Measurements from ENCODE around the gene C5orf47. TPM values are rescaled to one million over a fixed set of nuclear protein-coding genes. Genes with fewer than 3 reads are reported as not detected.

C5orf47 gene, protein sequence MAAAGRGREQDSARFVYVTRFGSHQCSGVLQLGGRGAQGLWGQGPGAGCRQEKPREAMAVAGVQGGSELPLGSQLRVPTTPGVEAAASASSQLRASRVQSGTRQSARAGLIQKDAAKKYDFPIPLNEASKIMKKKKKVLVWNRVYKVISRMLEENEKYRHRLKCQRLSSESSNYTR
- total RNA-seq: not detected

DNA sequence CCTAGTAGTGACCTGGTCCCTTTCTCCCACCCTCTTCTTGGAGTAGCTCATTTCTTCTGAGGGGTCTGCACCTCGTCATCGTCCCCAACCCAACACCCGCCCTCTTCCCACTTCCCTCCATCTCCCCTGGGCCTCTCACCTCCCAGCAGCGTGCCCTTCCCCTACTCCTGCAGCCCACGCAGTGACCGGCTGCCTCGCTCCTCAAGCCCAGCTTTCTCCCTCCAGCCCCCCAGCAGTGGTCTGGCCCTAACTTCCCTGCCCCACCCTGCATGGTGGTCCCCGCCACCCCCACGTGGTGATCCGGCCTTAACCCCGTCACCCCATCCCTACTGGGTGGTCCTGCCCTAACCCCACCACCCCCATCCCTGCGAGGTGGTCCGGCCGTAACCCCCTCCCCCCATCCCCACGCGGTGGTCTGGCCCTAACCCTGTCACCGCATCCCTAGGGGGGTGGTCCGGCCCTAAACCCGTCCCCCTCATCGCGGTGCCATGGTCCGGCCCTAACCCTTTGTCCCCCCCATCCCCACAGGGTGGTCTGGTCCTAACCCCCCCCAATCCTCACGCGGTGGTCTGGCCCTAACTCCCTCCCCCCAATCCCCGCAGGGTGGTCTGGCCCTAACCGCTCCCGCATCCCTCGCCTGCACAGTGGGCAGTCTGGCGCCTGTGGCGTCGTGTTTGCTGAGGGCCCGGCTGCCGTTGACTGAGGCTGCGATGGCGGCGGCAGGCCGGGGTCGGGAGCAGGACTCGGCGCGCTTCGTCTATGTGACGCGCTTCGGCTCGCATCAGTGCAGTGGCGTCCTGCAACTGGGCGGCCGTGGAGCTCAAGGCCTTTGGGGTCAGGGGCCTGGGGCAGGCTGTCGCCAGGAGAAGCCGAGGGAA is at the start of gene C5orf47:
C5orf47 (plus strand) TSS at position 617 of the 878 bp plus-strand sequence; CDS start at position 711, 94 bp downstream.
- H3K27ac ChIP-seq (ENCODE audit: low read depth, low read length): no peak within 1 kb of the TSS
- no peaks in the 10 kb centered on the region for H3K36me3 ChIP-seq (ENCODE audit: control insufficient read depth in 3 of 3, insufficient read depth in 3 of 3, low read length in 3 of 3)
- H3K9ac ChIP-seq (ENCODE audit: low read depth in 1 of 3, low read length in 3 of 3): no peak within 1 kb of the TSS
- H3K9me3 ChIP-seq (ENCODE audit: control insufficient read depth in 3 of 3, low read length in 3 of 3): no peaks in the 10 kb centered on the region
- H3K4me1 ChIP-seq (ENCODE audit: control insufficient read depth in 3 of 3, insufficient read depth in 3 of 3, low read length in 3 of 3): no peaks in the 10 kb centered on the region
- no peak within 1 kb of the TSS for H3K4me3 ChIP-seq (ENCODE audit: low read length in 3 of 3)
- peaks cover 0 to 4% (median 0%) of the 10 kb centered on the region in 3 donors for H3K27me3 ChIP-seq (ENCODE audit: control insufficient read depth in 3 of 3, insufficient read depth in 3 of 3, low read length in 3 of 3)

DNA sequence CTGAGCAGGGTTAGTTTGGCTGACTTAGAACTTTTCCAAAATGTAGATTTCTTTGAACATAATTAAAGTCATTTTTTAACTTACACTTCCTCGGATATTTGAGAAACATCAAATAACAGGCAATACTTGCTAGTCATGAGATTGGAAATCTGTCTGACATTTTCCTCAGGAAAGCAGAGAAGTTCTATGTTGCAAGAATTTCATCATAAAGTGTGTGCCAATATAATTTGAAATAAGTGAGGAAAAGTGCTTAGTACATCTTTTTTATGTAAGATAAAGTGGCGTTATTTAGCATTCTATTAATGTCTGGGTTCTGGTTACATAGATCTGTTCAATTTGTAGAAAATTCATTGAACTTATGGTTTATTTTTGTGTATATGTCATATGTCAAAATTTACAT is 48.7 kb upstream of the C5orf47 start:
- H3K27ac ChIP-seq (ENCODE audit: low read depth, low read length): no peak overlapping the region
- peaks cover 5 to 6% (median 5%) of the 10 kb centered on the region in 3 donors for H3K36me3 ChIP-seq (ENCODE audit: control insufficient read depth in 3 of 3, insufficient read depth in 3 of 3, low read length in 3 of 3)
- no peaks in the 10 kb centered on the region for H3K9me3 ChIP-seq (ENCODE audit: control insufficient read depth in 3 of 3, low read length in 3 of 3)
- no peaks in the 10 kb centered on the region for H3K27me3 ChIP-seq (ENCODE audit: control insufficient read depth in 3 of 3, insufficient read depth in 3 of 3, low read length in 3 of 3)
- H3K4me3 ChIP-seq (ENCODE audit: low read length in 3 of 3): no peak overlapping the region
- no peak overlapping the region for H3K9ac ChIP-seq (ENCODE audit: low read depth in 1 of 3, low read length in 3 of 3)
- peaks cover 12 to 24% (median 17%) of the 10 kb centered on the region in 3 donors for H3K4me1 ChIP-seq (ENCODE audit: control insufficient read depth in 3 of 3, insufficient read depth in 3 of 3, low read length in 3 of 3)

DNA sequence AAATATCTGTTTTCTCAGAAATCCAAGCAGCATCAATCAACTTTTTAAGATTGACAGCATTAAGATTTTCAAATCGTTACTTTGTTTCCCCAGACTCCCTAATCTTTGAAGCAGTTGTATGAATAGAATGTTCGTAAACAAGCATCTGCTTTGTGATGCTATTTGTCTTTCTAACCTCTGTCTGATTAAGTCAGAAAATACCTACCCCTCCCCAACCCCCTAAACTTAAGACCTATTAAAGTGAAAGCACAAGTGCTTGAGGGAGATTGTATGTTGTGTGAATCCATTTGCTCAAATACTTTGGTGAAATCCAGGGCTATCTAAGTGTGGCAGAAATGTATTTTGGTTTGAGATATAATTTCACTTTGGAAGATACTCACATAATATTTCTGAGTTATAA is 47.9 kb upstream of the C5orf47 start:
- H3K9ac ChIP-seq (ENCODE audit: low read depth in 1 of 3, low read length in 3 of 3): no peak overlapping the region
- peaks cover 5 to 14% (median 11%) of the 10 kb centered on the region in 3 donors for H3K36me3 ChIP-seq (ENCODE audit: control insufficient read depth in 3 of 3, insufficient read depth in 3 of 3, low read length in 3 of 3)
- no peaks in the 10 kb centered on the region for H3K27me3 ChIP-seq (ENCODE audit: control insufficient read depth in 3 of 3, insufficient read depth in 3 of 3, low read length in 3 of 3)
- peak overlapping the region; percentile 59 for H3K27ac ChIP-seq (ENCODE audit: low read depth, low read length)
- no peak overlapping the region for H3K4me3 ChIP-seq (ENCODE audit: low read length in 3 of 3)
- H3K4me1 ChIP-seq (ENCODE audit: control insufficient read depth in 3 of 3, insufficient read depth in 3 of 3, low read length in 3 of 3): peaks cover 13 to 24% (median 18%) of the 10 kb centered on the region in 3 donors
- H3K9me3 ChIP-seq (ENCODE audit: control insufficient read depth in 3 of 3, low read length in 3 of 3): no peaks in the 10 kb centered on the region

DNA sequence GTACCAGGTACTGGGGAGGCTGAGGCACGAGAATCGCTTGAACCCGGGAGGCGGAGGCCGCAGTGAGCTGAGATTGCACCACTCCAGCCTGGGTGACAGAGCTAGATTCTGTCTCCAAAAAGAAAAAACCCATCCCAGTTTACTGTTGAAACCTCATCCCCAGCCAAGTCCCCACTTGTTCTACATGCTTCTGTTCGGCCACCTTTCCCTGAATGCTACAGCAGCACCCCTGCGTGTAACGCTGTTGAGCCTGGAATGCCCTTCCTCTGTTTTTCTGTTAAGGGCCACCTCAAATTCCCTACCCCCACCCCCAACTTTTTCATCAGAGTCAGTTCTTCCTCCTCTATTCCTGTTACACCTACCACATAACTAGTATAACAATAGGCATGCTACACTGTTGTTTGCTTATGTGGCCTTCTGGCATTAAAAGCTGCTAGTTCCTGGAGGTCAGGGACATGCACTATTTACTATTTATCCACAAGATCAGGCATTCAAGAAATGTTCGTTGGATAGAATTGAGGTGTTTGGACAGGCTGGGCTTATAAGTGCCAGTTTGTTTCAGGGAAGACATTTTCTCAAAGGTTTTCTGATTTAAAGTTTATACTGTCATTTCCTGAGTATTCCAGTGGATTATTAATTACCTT is 47.1 kb upstream of the C5orf47 start:
- Histone ChIP-seq H3K4me3 (ENCODE audit: low read length in 3 of 3) (no peak overlapping the region), H3K4me1 (ENCODE audit: control insufficient read depth in 3 of 3, insufficient read depth in 3 of 3, low read length in 3 of 3) (peaks cover 13 to 19% (median 18%) of the 10 kb centered on the region in 3 donors), H3K27ac (ENCODE audit: low read depth, low read length) (peak overlapping the region; percentile 59), H3K9ac (ENCODE audit: low read depth in 1 of 3, low read length in 3 of 3) (peak overlapping the region in 1 of 3 donors; percentile 16), H3K27me3 (ENCODE audit: control insufficient read depth in 3 of 3, insufficient read depth in 3 of 3, low read length in 3 of 3) (no peaks in the 10 kb centered on the region), H3K36me3 (ENCODE audit: control insufficient read depth in 3 of 3, insufficient read depth in 3 of 3, low read length in 3 of 3) (peaks cover 11 to 21% (median 17%) of the 10 kb centered on the region in 3 donors), H3K9me3 (ENCODE audit: control insufficient read depth in 3 of 3, low read length in 3 of 3) (no peaks in the 10 kb centered on the region)

DNA sequence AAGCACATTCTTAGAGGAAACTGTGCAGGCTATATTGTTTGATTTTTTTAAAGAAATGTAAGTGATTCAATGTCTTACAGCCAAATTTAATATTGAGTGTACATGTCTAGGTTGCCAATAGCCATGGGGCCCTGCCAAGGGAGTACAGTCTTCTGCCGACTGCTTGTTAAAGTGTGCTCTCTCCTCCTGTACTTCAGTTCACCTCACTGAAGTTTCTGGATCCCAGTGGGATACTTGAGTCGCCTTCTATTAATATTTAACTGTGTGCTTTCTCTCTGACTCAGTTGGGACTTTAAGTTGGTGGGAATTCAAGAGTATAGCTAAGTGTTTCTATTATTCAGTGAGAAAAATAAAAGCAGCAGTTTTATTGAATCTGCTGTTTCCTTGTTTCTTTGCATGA is 44.5 kb upstream of the C5orf47 start:
- H3K9ac ChIP-seq (ENCODE audit: low read depth in 1 of 3, low read length in 3 of 3): peak overlapping the region in 2 of 3 donors; percentile 1 to 24
- H3K36me3 ChIP-seq (ENCODE audit: control insufficient read depth in 3 of 3, insufficient read depth in 3 of 3, low read length in 3 of 3): peaks cover 29 to 42% (median 32%) of the 10 kb centered on the region in 3 donors
- H3K9me3 ChIP-seq (ENCODE audit: control insufficient read depth in 3 of 3, low read length in 3 of 3): no peaks in the 10 kb centered on the region
- H3K27ac ChIP-seq (ENCODE audit: low read depth, low read length): peak overlapping the region; percentile 37
- peaks cover 13 to 19% (median 18%) of the 10 kb centered on the region in 3 donors for H3K4me1 ChIP-seq (ENCODE audit: control insufficient read depth in 3 of 3, insufficient read depth in 3 of 3, low read length in 3 of 3)
- H3K4me3 ChIP-seq (ENCODE audit: low read length in 3 of 3): no peak overlapping the region
- no peaks in the 10 kb centered on the region for H3K27me3 ChIP-seq (ENCODE audit: control insufficient read depth in 3 of 3, insufficient read depth in 3 of 3, low read length in 3 of 3)

DNA sequence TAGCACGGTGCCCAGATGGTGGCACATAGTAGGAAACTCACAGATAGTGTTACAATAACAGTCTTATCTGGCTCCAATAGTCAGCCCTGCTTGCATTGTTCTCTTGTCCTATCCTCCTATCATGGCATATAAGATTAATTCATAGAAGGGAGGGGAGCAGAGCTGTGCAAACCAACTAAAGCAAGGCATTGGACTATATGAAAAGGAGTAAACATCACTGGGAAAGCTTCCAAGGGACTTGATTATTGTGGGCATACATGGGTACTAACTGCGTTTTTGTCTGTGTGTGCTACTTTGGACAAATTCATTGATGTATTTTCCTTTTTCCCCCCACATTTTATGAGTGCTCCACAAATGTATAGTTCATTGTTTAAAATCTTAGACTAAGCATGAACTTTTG is 43.8 kb upstream of the C5orf47 start:
- H3K9me3 ChIP-seq (ENCODE audit: control insufficient read depth in 3 of 3, low read length in 3 of 3): no peaks in the 10 kb centered on the region
- H3K4me3 ChIP-seq (ENCODE audit: low read length in 3 of 3): no peak overlapping the region
- H3K36me3 ChIP-seq (ENCODE audit: control insufficient read depth in 3 of 3, insufficient read depth in 3 of 3, low read length in 3 of 3): peaks cover 31 to 48% (median 35%) of the 10 kb centered on the region in 3 donors
- H3K9ac ChIP-seq (ENCODE audit: low read depth in 1 of 3, low read length in 3 of 3): no peak overlapping the region
- peaks cover 13 to 19% (median 18%) of the 10 kb centered on the region in 3 donors for H3K4me1 ChIP-seq (ENCODE audit: control insufficient read depth in 3 of 3, insufficient read depth in 3 of 3, low read length in 3 of 3)
- peak overlapping the region; percentile 37 for H3K27ac ChIP-seq (ENCODE audit: low read depth, low read length)
- no peaks in the 10 kb centered on the region for H3K27me3 ChIP-seq (ENCODE audit: control insufficient read depth in 3 of 3, insufficient read depth in 3 of 3, low read length in 3 of 3)

DNA sequence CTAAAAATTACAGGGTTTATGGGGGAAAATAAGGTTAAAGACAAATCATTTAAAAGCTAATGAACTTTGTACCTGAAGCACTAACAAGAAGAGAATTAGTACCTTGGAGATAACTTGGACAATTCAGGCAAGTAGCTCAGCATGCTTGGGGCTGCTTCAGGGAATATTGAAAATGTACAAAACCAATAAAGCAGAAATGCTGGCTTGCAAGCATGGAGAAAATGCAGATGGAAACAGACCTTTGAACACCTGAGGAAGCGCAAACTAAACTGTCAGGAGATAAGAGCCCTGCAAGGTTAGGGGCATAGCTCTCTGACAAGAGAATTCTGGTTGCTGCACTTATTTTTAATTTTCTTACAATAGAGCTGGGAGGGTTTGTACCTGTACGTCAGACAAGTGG is 42.6 kb upstream of the C5orf47 start:
- Histone ChIP-seq H3K27me3 (ENCODE audit: control insufficient read depth in 3 of 3, insufficient read depth in 3 of 3, low read length in 3 of 3) (no peaks in the 10 kb centered on the region), H3K4me3 (ENCODE audit: low read length in 3 of 3) (no peak overlapping the region), H3K9ac (ENCODE audit: low read depth in 1 of 3, low read length in 3 of 3) (no peak overlapping the region), H3K4me1 (ENCODE audit: control insufficient read depth in 3 of 3, insufficient read depth in 3 of 3, low read length in 3 of 3) (peaks cover 13 to 19% (median 18%) of the 10 kb centered on the region in 3 donors), H3K9me3 (ENCODE audit: control insufficient read depth in 3 of 3, low read length in 3 of 3) (no peaks in the 10 kb centered on the region), H3K27ac (ENCODE audit: low read depth, low read length) (no peak overlapping the region), H3K36me3 (ENCODE audit: control insufficient read depth in 3 of 3, insufficient read depth in 3 of 3, low read length in 3 of 3) (peaks cover 39 to 58% (median 43%) of the 10 kb centered on the region in 3 donors)

DNA sequence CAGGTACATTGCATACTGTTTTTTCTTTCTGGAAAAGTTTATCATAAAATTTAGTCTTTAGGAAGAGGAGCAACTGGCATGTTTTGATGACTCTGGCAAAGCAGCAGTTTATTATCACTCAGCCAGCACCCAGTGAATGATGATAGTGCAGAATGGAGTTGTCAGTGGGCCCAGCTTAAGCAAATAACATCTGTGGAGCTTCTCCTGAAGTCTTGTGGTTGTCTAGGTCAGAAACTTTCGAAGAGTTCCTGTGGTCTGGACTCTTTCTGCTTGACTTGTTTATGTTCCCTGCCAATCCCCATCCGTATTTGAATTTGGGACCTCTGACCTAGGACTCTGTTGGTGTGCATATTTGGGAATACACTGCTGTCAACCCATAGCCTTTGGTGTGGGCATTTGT is 38.1 kb upstream of the C5orf47 start:
- no peaks in the 10 kb centered on the region for H3K9me3 ChIP-seq (ENCODE audit: control insufficient read depth in 3 of 3, low read length in 3 of 3)
- H3K36me3 ChIP-seq (ENCODE audit: control insufficient read depth in 3 of 3, insufficient read depth in 3 of 3, low read length in 3 of 3): peaks cover 62 to 74% (median 64%) of the 10 kb centered on the region in 3 donors
- no peak overlapping the region for H3K4me3 ChIP-seq (ENCODE audit: low read length in 3 of 3)
- H3K27me3 ChIP-seq (ENCODE audit: control insufficient read depth in 3 of 3, insufficient read depth in 3 of 3, low read length in 3 of 3): no peaks in the 10 kb centered on the region
- H3K9ac ChIP-seq (ENCODE audit: low read depth in 1 of 3, low read length in 3 of 3): no peak overlapping the region
- H3K27ac ChIP-seq (ENCODE audit: low read depth, low read length): no peak overlapping the region
- peaks cover 10 to 15% (median 15%) of the 10 kb centered on the region in 3 donors for H3K4me1 ChIP-seq (ENCODE audit: control insufficient read depth in 3 of 3, insufficient read depth in 3 of 3, low read length in 3 of 3)

DNA sequence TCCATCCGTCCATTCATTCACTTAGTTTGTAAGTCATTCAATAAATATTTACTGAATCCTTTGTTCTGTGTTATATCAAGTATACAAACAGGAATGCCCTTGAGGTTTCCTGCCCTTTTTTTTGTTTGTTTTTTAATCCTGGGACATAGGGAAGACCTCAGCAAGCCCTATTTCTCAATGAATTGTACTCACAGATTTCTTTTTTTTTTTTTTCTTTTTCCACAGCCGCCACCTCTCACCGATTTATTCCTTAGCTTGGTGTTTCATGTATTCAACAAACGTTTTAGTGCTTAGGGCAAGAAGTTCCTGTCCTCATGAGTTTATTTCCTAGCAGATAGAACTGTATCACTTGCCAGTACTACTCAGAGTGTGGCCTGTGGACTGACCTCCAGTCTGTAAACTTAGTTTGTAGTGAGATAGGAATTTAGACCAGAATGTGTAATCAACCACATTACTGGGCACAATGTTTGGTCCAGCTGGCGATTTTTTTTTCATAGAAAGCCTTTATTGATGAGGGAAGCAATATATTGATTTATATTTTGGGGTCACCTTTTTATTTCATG is 35.4 kb upstream of the C5orf47 start:
- Histone ChIP-seq H3K9me3 (ENCODE audit: control insufficient read depth in 3 of 3, low read length in 3 of 3) (no peaks in the 10 kb centered on the region), H3K4me1 (ENCODE audit: control insufficient read depth in 3 of 3, insufficient read depth in 3 of 3, low read length in 3 of 3) (peaks cover 10 to 17% (median 17%) of the 10 kb centered on the region in 3 donors), H3K4me3 (ENCODE audit: low read length in 3 of 3) (no peak overlapping the region), H3K27me3 (ENCODE audit: control insufficient read depth in 3 of 3, insufficient read depth in 3 of 3, low read length in 3 of 3) (no peaks in the 10 kb centered on the region), H3K27ac (ENCODE audit: low read depth, low read length) (peak overlapping the region; percentile 89), H3K36me3 (ENCODE audit: control insufficient read depth in 3 of 3, insufficient read depth in 3 of 3, low read length in 3 of 3) (peaks cover 45 to 57% (median 51%) of the 10 kb centered on the region in 3 donors), H3K9ac (ENCODE audit: low read depth in 1 of 3, low read length in 3 of 3) (no peak overlapping the region)
